ENCODE data around the gene KCP. TPM values are rescaled to one million over a fixed set of nuclear protein-coding genes. Genes with fewer than 3 reads are reported as not detected.

Gene KCP
- total RNA-seq, 6 experiments from 2014 or later, result 0.10 to 0.22 (median 0.12) TPM; not detected in 2

GRCh38 chr7:128871050-128871449 is 39.5 kb downstream of the KCP start:
- DNase-seq (peak in 1 of 3 donors; percentile 15), ATAC-seq (no peak)
- no peak for TF ChIP-seq CTCF (IDR thresholded peaks at IDR 0.05)
- no peak for TF ChIP-seq POLR2A (IDR thresholded peaks at IDR 0.05)
- intact Hi-C loops (cut with DNase I), result no loop called here
- peaks cover 0 to 10% (median 0%) of the 10 kb centered on the region in 4 donors for H3K4me1 ChIP-seq
- no peaks in the 10 kb centered on the region for H3K27me3 ChIP-seq
- no peak overlapping the region for H3K4me3 ChIP-seq
- 92% methylated on average over 4 of the region's 5 CpGs for WGBS (ENCODE audit: insufficient coverage, low coverage, low lambda C conversion rate, missing lambda C conversion rate)
- H3K27ac ChIP-seq, result no peak overlapping the region
- H3K36me3 ChIP-seq, result no peaks in the 10 kb centered on the region
- H3K9me3 ChIP-seq, result no peaks in the 10 kb centered on the region

- peaks cover 0 to 10% (median 0%) of the 10 kb centered on the region in 4 donors for H3K4me1 ChIP-seq
- H3K4me3 ChIP-seq, result peak overlapping the region; percentile 43 to 57 (median 44)
- H3K36me3 ChIP-seq, result peaks cover 0 to 7% (median 0%) of the 10 kb centered on the region in 4 donors
- intact Hi-C loops (cut with DNase I), result no loop called here
- WGBS (ENCODE audit: insufficient coverage, low coverage, low lambda C conversion rate, missing lambda C conversion rate), result no CpG with 5 or more reads among the region's 30 CpGs
- DNase-seq (peak in 1 of 3 donors; percentile 14), ATAC-seq (no peak)
- H3K9me3 ChIP-seq, result no peaks in the 10 kb centered on the region
- TF ChIP-seq POLR2A (IDR thresholded peaks at IDR 0.05), result no peak
- no peak for TF ChIP-seq CTCF (IDR thresholded peaks at IDR 0.05)
- no peaks in the 10 kb centered on the region for H3K27me3 ChIP-seq
- H3K27ac ChIP-seq, result no peak overlapping the region
These were observed 40.6 kb downstream of the KCP start for GRCh38 chr7:128869944-128870285.

GRCh38 chr7:128869138-128869943 is 41.2 kb downstream of the KCP start:
- Histone ChIP-seq H3K4me3 (peak overlapping the region; percentile 43 to 57 (median 44)), H3K4me1 (peaks cover 0 to 10% (median under 1%) of the 10 kb centered on the region in 4 donors), H3K27ac (no peak overlapping the region), H3K27me3 (no peaks in the 10 kb centered on the region), H3K9me3 (no peaks in the 10 kb centered on the region), H3K36me3 (peaks cover 0 to 7% (median 0%) of the 10 kb centered on the region in 4 donors)
- TF ChIP-seq CTCF (IDR thresholded peaks at IDR 0.05) (peak in 3 of 4 donors; percentile 12 to 21 (median 13)), POLR2A (IDR thresholded peaks at IDR 0.05) (no peak)
- ATAC-seq, result peak; percentile 78 to 89 (median 82)
- WGBS (ENCODE audit: insufficient coverage, low coverage, low lambda C conversion rate, missing lambda C conversion rate), result 12% methylated on average over 5 of the region's 86 CpGs
- peak in 1 of 3 donors; percentile 49 for DNase-seq
- intact Hi-C loops (cut with DNase I), result no loop called here

GRCh38 chr7:128868624-128869137 is 41.8 kb downstream of the KCP start:
- Histone ChIP-seq H3K4me1 (peaks cover 0 to 16% (median 5%) of the 10 kb centered on the region in 4 donors), H3K27ac (no peak overlapping the region), H3K9me3 (no peaks in the 10 kb centered on the region), H3K4me3 (peak overlapping the region; percentile 43 to 57 (median 44)), H3K27me3 (no peaks in the 10 kb centered on the region), H3K36me3 (peaks cover 0 to 7% (median 0%) of the 10 kb centered on the region in 4 donors)
- DNase-seq (no peak), ATAC-seq (peak; percentile 4 to 16 (median 9))
- intact Hi-C loops (cut with DNase I), result no loop called here
- 43% methylated on average over 12 of the region's 13 CpGs for WGBS (ENCODE audit: insufficient coverage, low coverage, low lambda C conversion rate, missing lambda C conversion rate)
- TF ChIP-seq CTCF (IDR thresholded peaks at IDR 0.05), result no peak
- TF ChIP-seq POLR2A (IDR thresholded peaks at IDR 0.05), result no peak
